Activated CD8-positive, alpha-beta T cell treated with anti-CD3 and anti-CD28 coated beads, Interleukin-2, amount 10 ng/mL, durations not matched to agents 7 days and 5 days (primary cell): ENCODE data around the gene CCSAP. TPM values are rescaled to one million over a fixed set of nuclear protein-coding genes. Genes with fewer than 3 reads are reported as not detected.
"Not testable (repeated sequence)": the region's sequence is repeated elsewhere in the genome, so short reads cannot be mapped to it uniquely, and the experiment has no call there.

Experiments used
- ATAC-seq: fragments of 150-1000 bp; cut with Tn5 transposase; one replicate; pipeline ENCODE4 v1.10.0; 2021; ENCODE audit warnings: moderate library complexity
- CTCF ChIA-PET: fragments of 350-600 bp; sonication (Branson Sonifier 250); formaldehyde crosslinking; loops from one replicate; lab custom pipeline; 2021; ENCODE audit warnings: antibody characterized with exemption; lab: Charles Lee
- POLR2A ChIA-PET: fragments of 350-600 bp; sonication (Branson Sonifier 250); formaldehyde crosslinking; loops from one replicate; lab custom pipeline; 2021; ENCODE audit warnings: antibody characterized with exemption; lab: Charles Lee
- DNase-seq: peaks from one replicate; pipeline ENCODE4 v3.0.0-alpha.2; 2020
- H3K27ac Mint-ChIP-seq: one replicate; pipeline ENCODE4 v1.8.0; 2021; ENCODE audit warnings: mild to moderate bottlenecking, mixed read lengths
- H3K27me3 Mint-ChIP-seq: one replicate; pipeline ENCODE4 v1.8.0; 2021; ENCODE audit warnings: low read depth, mixed read lengths
- H3K36me3 Mint-ChIP-seq: one replicate; pipeline ENCODE4 v1.8.0; 2021; ENCODE audit warnings: low read depth, mixed read lengths
- H3K4me1 Mint-ChIP-seq: one replicate; pipeline ENCODE4 v1.8.0; 2021; ENCODE audit warnings: low read depth, mixed read lengths
- H3K4me3 Mint-ChIP-seq: one replicate; pipeline ENCODE4 v1.8.0; 2021; ENCODE audit warnings: mild to moderate bottlenecking, mixed read lengths
- H3K9me3 Mint-ChIP-seq: one replicate; pipeline ENCODE4 v1.8.0; 2022; ENCODE audit warnings: mixed read lengths; ENCODE audit not compliant: insufficient read depth
- total RNA-seq, 2 experiments: library from RNA; stranded (reverse); gene quantifications; one replicate each; pipeline ENCODE4 v1.2.3, GENCODE V29; 2021

The CCSAP gene
- total RNA-seq, 2 experiments from 2014 or later: 11.7 to 11.9 TPM

DNA sequence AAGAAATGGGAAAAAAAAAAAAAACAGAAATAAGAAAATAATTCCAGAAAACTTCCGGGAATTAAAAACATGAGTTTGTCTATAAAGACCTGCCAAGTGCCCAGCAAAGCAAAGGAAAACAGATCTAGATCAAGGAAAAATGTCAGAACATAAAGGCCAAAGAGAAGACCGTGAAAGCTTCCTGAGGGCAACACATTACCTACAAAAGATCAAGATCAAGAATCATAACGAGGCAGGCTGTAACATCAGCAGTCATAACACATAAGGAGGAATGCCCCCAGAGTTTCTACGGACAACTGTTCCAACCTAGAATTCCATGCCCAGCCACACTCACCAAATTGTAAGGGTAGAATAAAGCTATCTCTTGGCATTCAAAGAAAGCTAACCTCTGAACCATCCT is 3.8 kb downstream of the CCSAP start:
- Mint-ChIP-seq H3K36me3 (peaks cover 38% of the 10 kb centered on the region), H3K4me3 (no peak overlapping the region), H3K9me3 (peaks cover 7% of the 10 kb centered on the region), H3K4me1 (peaks cover 53% of the 10 kb centered on the region), H3K27me3 (no peaks in the 10 kb centered on the region), H3K27ac (no peak overlapping the region)
- CTCF ChIA-PET: interaction anchor here (1.3 kb wide), 1 partner anchor 9 kb away, joined by 6 read pairs; no protein-coding TSS in a partner anchor
- no peak for ATAC-seq
- POLR2A ChIA-PET: interaction anchor here (0.5 kb wide), 1 partner anchor 24 kb away, joined by 3 read pairs; no protein-coding TSS in a partner anchor
- DNase-seq: no peak

DNA sequence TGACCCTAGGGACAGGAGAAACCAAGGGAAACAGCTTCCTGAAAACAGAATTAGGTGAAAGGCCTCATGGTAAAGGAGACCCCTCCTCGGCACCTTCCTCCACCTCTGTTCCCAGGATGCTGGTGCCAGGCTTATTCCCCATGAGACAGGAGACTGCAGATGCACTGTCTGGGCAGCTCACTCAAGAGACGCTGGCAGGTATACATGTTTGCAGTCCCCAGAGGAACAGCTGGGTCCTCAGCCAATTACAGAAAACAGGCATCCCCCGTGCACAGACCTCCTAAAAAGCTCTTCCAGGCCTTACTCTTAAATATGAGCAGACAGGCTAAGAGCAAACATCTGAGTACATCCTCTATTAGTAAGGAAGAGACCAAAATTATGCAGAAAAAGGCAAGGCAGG is 6.5 kb downstream of the CCSAP start:
- peak overlapping the region; percentile 27 for H3K27ac Mint-ChIP-seq
- ChIA-PET CTCF (interaction anchor here (0.9 to 1.3 kb wide), 3 partner anchors 13 to 109 kb away, joined by 3 read pairs; no protein-coding TSS in a partner anchor), POLR2A (interaction anchor here (0.6 kb wide), 1 partner anchor 1563 kb away, joined by 4 read pairs; no protein-coding TSS in a partner anchor)
- no peak overlapping the region for H3K4me3 Mint-ChIP-seq
- H3K27me3 Mint-ChIP-seq: no peaks in the 10 kb centered on the region
- H3K9me3 Mint-ChIP-seq: peaks cover 7% of the 10 kb centered on the region
- ATAC-seq (no peak), DNase-seq (no peak)
- peaks cover 40% of the 10 kb centered on the region for H3K36me3 Mint-ChIP-seq
- H3K4me1 Mint-ChIP-seq: peaks cover 46% of the 10 kb centered on the region

DNA sequence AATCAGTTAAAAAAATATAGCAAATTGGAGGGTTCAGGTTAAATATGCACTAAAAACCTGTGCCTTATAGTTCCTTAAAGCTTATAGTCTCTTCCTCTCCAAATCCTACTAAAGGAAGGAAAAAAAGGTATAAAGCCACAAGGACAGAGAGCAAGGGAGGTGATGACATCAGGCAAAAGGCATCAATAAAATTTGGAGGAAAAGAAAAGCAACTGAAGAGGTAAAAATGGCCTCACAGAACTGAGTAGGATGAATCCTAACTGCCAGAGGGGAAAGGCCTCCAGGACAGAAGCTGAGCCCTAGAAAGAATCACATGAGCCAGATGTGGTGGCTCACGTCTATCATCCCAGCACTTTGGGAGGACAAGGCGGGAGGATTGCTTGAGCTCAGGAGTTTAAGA is 8.1 kb downstream of the CCSAP start:
- POLR2A ChIA-PET: no interaction called here
- Mint-ChIP-seq H3K4me1 (peaks cover 31% of the 10 kb centered on the region), H3K9me3 (peaks cover 7% of the 10 kb centered on the region), H3K4me3 (no peak overlapping the region), H3K27me3 (no peaks in the 10 kb centered on the region), H3K27ac (no peak overlapping the region), H3K36me3 (peaks cover 32% of the 10 kb centered on the region)
- ATAC-seq (no peak), DNase-seq (no peak)
- CTCF ChIA-PET: no interaction called here

DNA sequence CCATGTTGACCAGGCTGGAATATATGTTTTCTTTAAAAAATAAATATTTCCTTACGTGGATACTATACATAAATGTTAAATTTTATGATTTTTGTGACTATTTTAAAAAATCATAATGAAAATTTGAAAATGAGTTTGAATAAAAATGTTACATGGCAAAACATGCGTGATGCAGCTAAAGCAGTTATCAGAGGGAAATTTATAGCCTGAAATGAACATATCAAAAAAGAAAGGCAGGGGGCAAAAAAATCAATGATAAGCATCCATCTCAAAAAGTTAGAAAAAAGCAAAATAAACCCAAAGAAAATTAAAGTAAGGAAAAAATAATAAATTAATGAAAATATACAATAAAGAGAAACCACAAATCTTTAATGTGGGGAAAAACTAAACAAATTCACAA is 8.6 kb downstream of the CCSAP start:
- ChIA-PET POLR2A (no interaction called here), CTCF (no interaction called here)
- no peak overlapping the region for H3K4me3 Mint-ChIP-seq
- peaks cover 28% of the 10 kb centered on the region for H3K36me3 Mint-ChIP-seq
- H3K27me3 Mint-ChIP-seq: no peaks in the 10 kb centered on the region
- ATAC-seq (no peak), DNase-seq (no peak)
- no peak overlapping the region for H3K27ac Mint-ChIP-seq
- H3K4me1 Mint-ChIP-seq: peaks cover 27% of the 10 kb centered on the region
- peaks cover 7% of the 10 kb centered on the region for H3K9me3 Mint-ChIP-seq

DNA sequence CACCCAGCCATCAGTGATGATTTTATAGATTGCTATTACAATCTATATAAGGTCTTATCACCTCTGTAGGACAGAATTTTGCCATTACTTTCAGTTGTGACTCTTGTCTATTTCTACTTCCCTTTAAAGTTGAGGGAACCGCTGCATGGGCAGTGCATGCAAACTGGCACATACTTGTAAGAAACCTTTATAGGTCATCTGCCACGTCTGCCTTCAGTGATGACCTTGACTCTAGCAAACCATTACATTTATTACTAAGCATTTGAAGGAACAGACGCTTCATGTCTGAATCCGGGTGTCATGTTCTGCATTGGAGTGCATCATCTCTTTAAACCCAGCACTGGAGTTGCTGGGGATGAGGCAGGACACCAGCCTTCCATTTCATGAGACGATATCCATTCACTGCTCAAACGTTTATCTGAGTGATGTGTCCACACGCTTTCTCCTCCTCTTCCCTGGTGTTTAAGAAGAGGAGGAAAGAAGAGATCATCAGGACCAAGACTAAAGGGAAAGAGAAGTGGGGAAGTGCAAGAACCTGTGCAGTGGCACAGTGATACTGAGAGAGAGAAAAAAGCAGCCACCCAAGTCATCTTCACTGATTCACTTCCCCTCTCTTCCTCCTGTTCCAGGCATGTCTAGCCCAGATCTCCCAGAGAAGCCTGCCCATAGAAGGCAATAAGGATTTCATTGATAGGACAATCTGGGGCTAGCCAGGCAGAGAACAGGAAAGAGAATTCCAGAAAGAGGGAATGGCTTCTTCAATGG is 14.1 kb downstream of the CCSAP start:
- H3K9me3 Mint-ChIP-seq: no peaks in the 10 kb centered on the region
- ChIA-PET CTCF (no interaction called here), POLR2A (no interaction called here)
- no peaks in the 10 kb centered on the region for H3K27me3 Mint-ChIP-seq
- no peak overlapping the region for H3K27ac Mint-ChIP-seq
- DNase-seq: no peak
- peaks cover 37% of the 10 kb centered on the region for H3K36me3 Mint-ChIP-seq
- ATAC-seq: no peak
- no peak overlapping the region for H3K4me3 Mint-ChIP-seq
- H3K4me1 Mint-ChIP-seq: peaks cover 14% of the 10 kb centered on the region

DNA sequence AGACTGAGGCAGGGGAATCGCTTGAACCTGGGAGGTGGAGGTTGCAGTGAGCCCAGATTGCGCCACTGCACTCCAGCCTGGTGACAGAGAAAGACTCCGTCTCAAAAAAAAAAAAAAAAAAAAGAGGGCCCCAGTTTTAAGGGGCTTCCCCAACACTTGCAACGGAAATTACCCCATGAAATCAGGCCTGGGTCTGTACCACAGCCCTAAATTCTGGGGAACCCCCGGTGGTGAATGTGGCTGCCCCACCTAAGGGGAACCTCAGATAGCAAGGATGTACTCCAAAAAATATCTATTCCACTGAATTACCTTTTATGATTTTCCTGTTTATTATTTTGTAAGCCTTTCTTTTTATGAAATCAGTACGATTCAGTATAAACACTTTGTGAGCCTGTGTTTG is 15.1 kb downstream of the CCSAP start:
- H3K27ac Mint-ChIP-seq, POLR2A ChIA-PET, ATAC-seq, DNase-seq, CTCF ChIA-PET, H3K9me3 Mint-ChIP-seq, H3K27me3 Mint-ChIP-seq, H3K4me3 Mint-ChIP-seq: not testable (repeated sequence)
- peaks cover 39% of the 10 kb centered on the region for H3K36me3 Mint-ChIP-seq
- H3K4me1 Mint-ChIP-seq: peaks cover 14% of the 10 kb centered on the region

DNA sequence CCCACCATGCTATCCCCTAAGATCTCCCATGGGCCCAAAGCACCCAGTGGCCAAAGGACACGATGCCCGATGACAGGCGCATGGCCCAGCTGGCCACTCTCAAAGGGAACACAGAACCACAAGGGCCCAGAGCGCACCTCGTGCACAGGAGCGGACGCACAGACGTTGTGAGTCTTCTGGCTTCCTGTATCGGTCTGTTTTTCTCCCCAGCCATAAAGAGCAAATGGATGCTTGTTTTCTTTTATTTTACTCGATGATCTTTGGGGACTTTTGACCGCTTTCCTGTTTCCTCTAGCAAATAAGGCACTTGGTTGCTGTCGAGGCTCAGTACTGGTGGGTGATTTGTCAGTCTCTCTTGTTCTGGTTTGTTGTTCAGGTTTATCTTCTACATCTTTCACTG is 16.2 kb downstream of the CCSAP start:
- no peaks in the 10 kb centered on the region for H3K27me3 Mint-ChIP-seq
- peaks cover 44% of the 10 kb centered on the region for H3K36me3 Mint-ChIP-seq
- peaks cover 14% of the 10 kb centered on the region for H3K4me1 Mint-ChIP-seq
- no peak overlapping the region for H3K4me3 Mint-ChIP-seq
- CTCF ChIA-PET: no interaction called here
- no peak for DNase-seq
- no peaks in the 10 kb centered on the region for H3K9me3 Mint-ChIP-seq
- POLR2A ChIA-PET: no interaction called here
- ATAC-seq: no peak
- H3K27ac Mint-ChIP-seq: no peak overlapping the region

DNA sequence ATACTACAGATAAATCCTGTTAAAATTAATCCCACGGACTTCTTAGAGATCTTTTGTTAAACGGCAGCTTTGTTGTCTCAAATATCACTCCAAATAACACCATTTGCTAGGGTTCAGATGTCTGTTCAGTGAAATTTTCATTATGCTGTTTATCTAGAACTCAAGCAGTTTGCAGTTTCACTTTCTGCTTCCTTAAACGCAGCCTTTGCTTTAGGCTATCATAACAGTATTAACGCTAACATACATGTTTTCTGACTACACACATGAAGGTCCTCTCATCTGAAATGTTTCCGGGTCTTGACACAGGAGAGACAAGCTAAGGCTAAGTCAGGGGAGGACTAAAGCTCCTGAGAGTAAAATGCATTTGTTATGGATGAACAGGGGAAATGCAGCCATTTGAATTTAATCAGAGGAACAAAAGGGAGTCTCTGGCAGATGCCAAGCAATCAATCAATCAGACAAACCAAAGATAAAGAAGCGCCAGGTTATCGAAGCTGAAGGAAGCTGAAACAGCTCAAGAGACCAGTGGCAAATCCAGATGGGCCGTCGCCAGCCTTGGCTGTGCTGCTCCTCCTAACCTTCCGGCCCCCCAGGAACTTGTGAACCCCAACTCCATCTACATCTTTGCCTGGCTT is 16.9 kb downstream of the CCSAP start:
- DNase-seq: no peak
- Mint-ChIP-seq H3K4me3 (no peak overlapping the region), H3K27me3 (no peaks in the 10 kb centered on the region), H3K36me3 (peaks cover 45% of the 10 kb centered on the region), H3K27ac (no peak overlapping the region), H3K9me3 (no peaks in the 10 kb centered on the region), H3K4me1 (peaks cover 14% of the 10 kb centered on the region)
- ChIA-PET CTCF (no interaction called here), POLR2A (interaction anchor here (0.7 kb wide), 1 partner anchor 120 kb away, joined by 3 read pairs; no protein-coding TSS in a partner anchor)
- no peak for ATAC-seq

DNA sequence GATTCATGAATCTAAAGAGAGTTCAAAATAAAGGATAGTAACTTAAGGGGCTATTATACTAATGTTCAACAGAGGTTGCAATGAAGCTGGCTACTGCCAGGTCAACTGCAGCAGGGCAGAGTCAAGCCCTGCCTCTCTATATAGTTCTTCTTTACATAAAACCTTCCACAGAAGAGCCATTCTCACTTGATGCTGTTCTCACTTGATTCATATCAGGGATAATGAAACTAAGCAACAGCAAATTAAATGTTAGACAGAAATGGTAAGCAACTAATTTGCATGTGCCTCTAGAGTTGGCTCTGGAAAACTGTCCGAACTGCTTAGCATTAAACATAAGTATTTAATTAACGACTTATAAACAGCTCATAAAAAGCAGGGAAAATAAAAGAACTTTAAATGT is 17.4 kb downstream of the CCSAP start:
- Mint-ChIP-seq H3K27ac (no peak overlapping the region), H3K4me1 (peaks cover 14% of the 10 kb centered on the region), H3K27me3 (no peaks in the 10 kb centered on the region), H3K9me3 (no peaks in the 10 kb centered on the region), H3K4me3 (no peak overlapping the region), H3K36me3 (peaks cover 45% of the 10 kb centered on the region)
- ChIA-PET CTCF (no interaction called here), POLR2A (interaction anchor here (0.7 kb wide), 1 partner anchor 120 kb away, joined by 3 read pairs; no protein-coding TSS in a partner anchor)
- no peak for DNase-seq
- no peak for ATAC-seq

DNA sequence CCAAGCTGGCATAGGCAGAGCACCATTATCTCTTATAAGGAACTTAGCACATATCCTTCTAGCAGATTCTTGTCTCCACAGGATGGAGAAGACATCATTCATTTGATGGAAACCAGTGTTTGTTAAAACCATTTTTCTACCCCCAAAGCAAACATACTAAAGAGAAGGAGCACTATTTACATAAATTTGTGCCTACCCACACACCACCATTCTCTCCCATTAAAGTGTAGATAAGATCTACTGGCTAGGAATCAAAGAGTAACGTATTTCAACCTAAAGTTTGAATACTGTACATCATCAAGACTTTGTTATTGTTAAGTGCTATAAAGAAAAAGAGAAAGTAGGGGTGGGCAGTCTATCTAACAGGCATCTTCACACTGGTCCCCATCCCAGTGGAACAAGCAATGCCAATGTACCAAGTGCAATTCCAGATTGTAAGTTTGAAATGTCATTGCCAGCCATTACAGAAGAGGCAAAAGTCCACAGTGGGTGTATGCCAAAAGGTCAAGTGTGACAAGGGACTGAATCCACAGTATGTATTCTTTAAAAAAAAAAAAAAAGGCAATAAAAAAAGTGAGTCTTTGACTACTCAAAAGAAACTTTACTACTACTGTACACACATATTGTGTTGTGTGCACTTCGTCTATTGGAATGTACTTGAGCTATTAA is 18.8 kb downstream of the CCSAP start:
- peaks cover 55% of the 10 kb centered on the region for H3K36me3 Mint-ChIP-seq
- ChIA-PET POLR2A (no interaction called here), CTCF (no interaction called here)
- no peak overlapping the region for H3K27ac Mint-ChIP-seq
- no peak for DNase-seq
- H3K4me1 Mint-ChIP-seq: peaks cover 14% of the 10 kb centered on the region
- no peak overlapping the region for H3K4me3 Mint-ChIP-seq
- H3K9me3 Mint-ChIP-seq: no peaks in the 10 kb centered on the region
- ATAC-seq: no peak
- no peaks in the 10 kb centered on the region for H3K27me3 Mint-ChIP-seq

DNA sequence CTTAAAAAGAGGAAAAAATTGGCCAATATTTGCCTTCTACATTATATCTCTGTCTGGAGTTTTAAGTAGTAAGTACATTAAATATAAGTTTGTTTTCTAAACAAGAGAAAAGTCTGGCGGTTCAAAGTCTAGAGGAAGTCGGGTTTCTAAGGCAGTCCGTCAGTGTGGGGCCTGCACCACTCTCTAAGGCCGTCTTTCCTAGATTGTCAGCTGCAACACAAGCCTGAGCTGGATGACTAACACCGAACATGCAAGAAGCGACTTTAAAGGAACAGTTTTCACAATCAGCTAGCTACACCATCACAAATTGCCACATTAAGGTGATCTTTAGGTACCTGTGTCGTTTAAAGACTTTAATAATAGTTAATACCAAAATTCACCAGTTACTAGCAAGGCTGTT is 19.6 kb downstream of the CCSAP start:
- H3K4me1 Mint-ChIP-seq: peaks cover 14% of the 10 kb centered on the region
- ATAC-seq (no peak), DNase-seq (no peak)
- H3K9me3 Mint-ChIP-seq: no peaks in the 10 kb centered on the region
- H3K36me3 Mint-ChIP-seq: peaks cover 54% of the 10 kb centered on the region
- no peak overlapping the region for H3K27ac Mint-ChIP-seq
- ChIA-PET CTCF (no interaction called here), POLR2A (no interaction called here)
- H3K4me3 Mint-ChIP-seq: no peak overlapping the region
- no peaks in the 10 kb centered on the region for H3K27me3 Mint-ChIP-seq

DNA sequence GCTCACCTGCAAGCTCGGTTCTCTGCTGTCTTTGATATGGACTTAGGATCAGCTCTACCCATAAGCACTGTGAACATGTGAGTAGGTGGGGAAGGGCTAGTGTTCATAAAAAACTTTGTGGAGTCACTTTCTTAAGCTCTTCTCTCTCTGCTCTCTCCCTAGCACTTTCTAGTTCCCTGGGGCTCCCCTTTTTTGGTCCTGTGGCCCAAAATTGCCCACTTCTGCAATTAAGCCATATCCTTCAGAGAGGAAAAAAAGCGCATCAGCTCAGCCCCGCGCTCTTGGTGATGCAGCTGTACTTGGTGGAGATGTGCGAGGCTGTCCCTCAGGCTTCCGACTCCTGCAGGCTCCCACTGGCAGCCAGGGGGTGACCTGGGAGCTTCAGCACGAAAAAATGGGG is 23.4 kb downstream of the CCSAP start:
- CTCF ChIA-PET: interaction anchor here (1.2 kb wide), 1 partner anchor 23 kb away, joined by 3 read pairs; the partner anchor contains the start of gene CCSAP

More for the DNA sequence above, 23.4 kb downstream of the CCSAP start:
- Mint-ChIP-seq H3K9me3 (no peaks in the 10 kb centered on the region), H3K27ac (no peak overlapping the region), H3K27me3 (no peaks in the 10 kb centered on the region), H3K4me3 (no peak overlapping the region), H3K36me3 (peaks cover 32% of the 10 kb centered on the region), H3K4me1 (no peaks in the 10 kb centered on the region)
- POLR2A ChIA-PET: no interaction called here
- ATAC-seq (no peak), DNase-seq (no peak)
